Osteocyte (in vitro differentiated cells): ENCODE results near the gene TTC4. TPM values are rescaled to one million over a fixed set of nuclear protein-coding genes. Genes with fewer than 3 reads are reported as not detected.

Experiments used
- DNase-seq: peaks from one replicate; pipeline ENCODE4 v3.0.0; 2021; ENCODE audit warnings: mixed read lengths; ENCODE audit not compliant: unreplicated experiment; ENCODE audit errors: extremely low spot score
- H3K27ac Mint-ChIP-seq: one replicate; pipeline ENCODE4 v1.8.0; 2021; ENCODE audit warnings: mild to moderate bottlenecking, mixed read lengths; ENCODE audit not compliant: unreplicated experiment
- H3K27me3 Mint-ChIP-seq: one replicate; pipeline ENCODE4 v1.8.0; 2021; ENCODE audit warnings: mixed read lengths; ENCODE audit not compliant: unreplicated experiment
- H3K36me3 Mint-ChIP-seq: one replicate; pipeline ENCODE4 v1.8.0; 2021; ENCODE audit warnings: mixed read lengths; ENCODE audit not compliant: unreplicated experiment
- H3K4me1 Mint-ChIP-seq: one replicate; pipeline ENCODE4 v1.8.0; 2021; ENCODE audit warnings: mixed read lengths; ENCODE audit not compliant: unreplicated experiment
- H3K4me3 Mint-ChIP-seq: one replicate; pipeline ENCODE4 v1.8.0; 2021; ENCODE audit warnings: mild to moderate bottlenecking, moderate library complexity, mixed read lengths; ENCODE audit not compliant: unreplicated experiment
- H3K9me3 Mint-ChIP-seq: one replicate; pipeline ENCODE4 v1.8.0; 2021; ENCODE audit warnings: mixed read lengths; ENCODE audit not compliant: unreplicated experiment
- CTCF ChIP-seq: fragments of 200-600 bp; sonication (generic); IDR thresholded peaks from 2 replicates; pipeline ENCODE4 v1.5.0; 2021; ENCODE audit warnings: antibody characterized with exemption, mild to moderate bottlenecking, moderate library complexity
- total RNA-seq: library from RNA; stranded (reverse); gene quantifications from 2 replicates; pipeline ENCODE4 v1.2.1, GENCODE V29; 2021

TTC4 gene
- total RNA-seq, 1 donor from 2014 or later, result 14.4 TPM

GRCh38 chr1:54744696-54745095, 29.0 kb downstream of the TTC4 start:
- Mint-ChIP-seq H3K27ac (no peak overlapping the region), H3K4me3 (no peak overlapping the region), H3K9me3 (no peaks in the 10 kb centered on the region), H3K4me1 (no peaks in the 10 kb centered on the region), H3K27me3 (peaks cover 3% of the 10 kb centered on the region), H3K36me3 (peaks cover 17% of the 10 kb centered on the region)
- no peak for DNase-seq
- TF ChIP-seq CTCF, result no peak

DNA sequence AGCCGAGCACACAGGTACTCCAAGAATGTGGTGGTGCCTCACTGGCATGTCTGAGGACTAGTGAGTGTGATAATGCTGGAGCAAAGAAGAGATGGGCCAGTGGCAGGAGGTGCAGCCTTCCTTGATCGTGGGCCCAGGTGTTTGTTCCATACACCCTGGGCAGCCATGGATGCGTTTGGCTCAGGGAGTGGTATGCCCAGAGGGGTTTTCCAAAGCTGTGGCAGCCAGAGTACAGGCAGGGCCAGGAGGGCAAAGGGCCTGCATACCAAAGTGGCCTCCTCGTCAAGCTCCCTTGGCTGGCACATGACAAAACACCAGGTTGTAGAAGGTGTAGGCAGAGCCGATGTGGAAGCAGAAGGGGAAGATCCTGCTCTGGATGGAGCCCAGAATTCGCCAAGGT, 29.6 kb downstream of the TTC4 start:
- Mint-ChIP-seq H3K27ac (no peak overlapping the region), H3K36me3 (peaks cover 12% of the 10 kb centered on the region), H3K9me3 (no peaks in the 10 kb centered on the region), H3K27me3 (peaks cover 3% of the 10 kb centered on the region), H3K4me1 (no peaks in the 10 kb centered on the region), H3K4me3 (no peak overlapping the region)
- no peak for DNase-seq
- TF ChIP-seq CTCF, result no peak

GRCh38 chr1:54745864-54746263, 30.2 kb downstream of the TTC4 start:
- Mint-ChIP-seq H3K27me3 (peaks cover 3% of the 10 kb centered on the region), H3K4me3 (no peak overlapping the region), H3K4me1 (no peaks in the 10 kb centered on the region), H3K9me3 (no peaks in the 10 kb centered on the region), H3K36me3 (peaks cover 10% of the 10 kb centered on the region), H3K27ac (no peak overlapping the region)
- no peak for TF ChIP-seq CTCF
- no peak for DNase-seq

GRCh38 chr1:54748094-54748835, 32.6 kb downstream of the TTC4 start:
- no peaks in the 10 kb centered on the region for H3K36me3 Mint-ChIP-seq
- DNase-seq, result no peak
- H3K4me3 Mint-ChIP-seq, result no peak overlapping the region
- H3K27me3 Mint-ChIP-seq, result peaks cover 3% of the 10 kb centered on the region
- H3K4me1 Mint-ChIP-seq, result no peaks in the 10 kb centered on the region
- no peak overlapping the region for H3K27ac Mint-ChIP-seq
- no peaks in the 10 kb centered on the region for H3K9me3 Mint-ChIP-seq
- no peak for TF ChIP-seq CTCF

GRCh38 chr1:54750596-54750995, 34.9 kb downstream of the TTC4 start:
- no peak overlapping the region for H3K27ac Mint-ChIP-seq
- no peak overlapping the region for H3K4me3 Mint-ChIP-seq
- DNase-seq, result no peak
- TF ChIP-seq CTCF, result no peak
- H3K36me3 Mint-ChIP-seq, result no peaks in the 10 kb centered on the region
- no peaks in the 10 kb centered on the region for H3K9me3 Mint-ChIP-seq
- peaks cover 3% of the 10 kb centered on the region for H3K27me3 Mint-ChIP-seq
- H3K4me1 Mint-ChIP-seq, result no peaks in the 10 kb centered on the region
